GM13976 (cell line): ENCODE measurements around the gene MID2.
A peak's percentile ranks its signal among the peaks of the same experiment; 100 is the strongest.

Experiments
- DNase-seq: peaks from one replicate; pipeline ENCODE4 v3.0.0; 2012; ENCODE audit warnings: low spot score
- CTCF ChIP-seq: IDR thresholded peaks from 2 replicates; pipeline ENCODE4 v1.5.1; 2012; ENCODE audit warnings: borderline replicate concordance, mild to moderate bottlenecking; ENCODE audit not compliant: insufficient read depth; ENCODE audit errors: extremely low read depth, missing control alignments, control extremely low read depth
- in situ Hi-C: fragments of 300-500 bp; cut with MboI; formaldehyde crosslinking; loops from one replicate; pipeline ENCODE4 v1.12.0; 2022; ENCODE audit warnings: low sequenced_read_pairs, mixed read lengths, inconsistent platforms; ENCODE audit not compliant: unreplicated experiment

Gene MID2

DNA sequence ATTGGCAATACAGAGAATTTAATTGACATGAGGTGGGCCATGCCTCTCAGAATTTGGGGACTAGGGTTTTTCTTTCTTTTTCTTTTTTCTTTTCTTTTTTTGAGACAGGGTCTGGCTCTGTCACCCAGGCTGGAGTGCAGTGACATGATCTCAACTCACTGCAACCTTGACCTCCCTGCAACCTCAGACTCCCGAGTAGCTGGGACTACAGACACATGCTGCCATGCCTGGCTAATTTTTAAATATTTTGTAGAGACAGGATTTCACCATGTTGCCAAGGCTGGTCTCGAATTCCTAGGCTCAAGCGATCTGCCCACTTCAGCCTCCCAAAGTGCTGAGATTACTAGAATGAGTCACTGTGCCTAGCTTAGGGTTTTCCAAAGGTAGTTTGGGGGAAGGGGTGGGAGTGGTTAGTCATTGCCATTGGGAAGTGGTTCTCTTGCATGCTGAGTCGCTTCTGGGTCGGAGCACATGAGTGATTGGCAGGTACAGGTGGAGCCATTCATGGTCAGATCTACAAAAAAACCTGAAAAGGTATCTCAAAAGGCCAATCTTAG is 54.5 kb downstream of the MID2 start:
- in situ Hi-C loops = no loop called here
- TF ChIP-seq CTCF = no peak
- no peak for DNase-seq

GRCh38 chrX:107894038-107894437 is 68.4 kb downstream of the MID2 start:
- peak; percentile 43 for DNase-seq
- in situ Hi-C loops = no loop called here
- TF ChIP-seq CTCF = peak; percentile 37

DNA sequence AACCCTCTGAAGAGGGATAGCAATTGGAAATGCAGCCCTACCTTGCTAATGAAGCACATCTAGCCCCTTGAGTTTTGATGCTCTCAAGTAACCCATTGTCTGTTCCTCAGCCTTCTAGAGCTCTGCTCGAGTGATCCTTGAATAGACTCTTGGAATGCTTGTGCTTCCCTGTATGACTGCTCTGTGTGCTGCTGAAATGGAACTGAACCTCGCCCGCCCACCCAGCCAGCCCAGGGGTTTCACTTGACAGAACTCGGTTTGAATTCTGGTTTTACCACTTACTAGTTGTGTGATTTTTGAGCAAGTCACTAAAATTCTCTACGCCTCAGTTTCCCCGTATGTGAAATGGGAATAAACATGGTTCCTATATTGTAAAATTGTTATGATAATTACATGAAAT is 77.1 kb downstream of the MID2 start:
- in situ Hi-C loops = no loop called here
- no peak for TF ChIP-seq CTCF
- no peak for DNase-seq

GRCh38 chrX:107905366-107905765 is 79.7 kb downstream of the MID2 start:
- TF ChIP-seq CTCF = no peak
- in situ Hi-C loops = no loop called here
- DNase-seq = no peak

DNA sequence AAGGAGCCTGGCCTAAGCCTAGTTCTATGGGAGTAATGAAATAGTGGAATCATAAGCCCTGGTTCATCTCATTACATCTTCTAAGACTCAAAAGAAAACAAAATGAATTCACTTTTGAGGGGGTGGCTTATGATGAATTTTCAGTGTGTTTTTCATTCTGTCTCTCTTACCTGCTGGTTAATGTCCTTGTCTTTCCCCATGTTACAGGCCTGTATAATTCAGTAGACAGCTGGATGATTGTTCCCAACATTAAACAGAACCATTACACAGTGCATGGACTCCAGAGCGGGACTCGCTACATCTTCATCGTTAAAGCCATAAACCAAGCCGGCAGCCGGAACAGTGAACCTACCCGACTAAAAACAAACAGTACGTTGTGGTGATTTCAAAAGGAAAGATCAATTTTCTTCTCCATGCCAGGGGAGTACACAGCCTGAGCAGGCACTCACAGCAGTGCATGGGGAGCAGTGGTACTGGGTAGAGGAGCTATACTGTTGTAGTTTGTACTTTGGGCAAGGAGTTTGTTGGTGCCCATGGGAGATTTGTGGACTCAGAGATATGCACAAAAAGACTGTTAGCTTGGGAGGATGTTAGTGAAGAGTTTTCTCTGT is 98.6 kb downstream of the MID2 start:
- in situ Hi-C loops = no loop called here
- TF ChIP-seq CTCF = no peak
- no peak for DNase-seq

GRCh38 chrX:107934262-107934661 is 108.6 kb downstream of the MID2 start:
- DNase-seq = no peak

More at GRCh38 chrX:107934262-107934661, 108.6 kb downstream of the MID2 start:
- in situ Hi-C loops = no loop called here
- TF ChIP-seq CTCF = no peak
